ENCODE measurements around the gene ZNF121. TPM values are rescaled to one million over a fixed set of nuclear protein-coding genes. Genes with fewer than 3 reads are reported as not detected.
"Not testable (repeated sequence)": the region's sequence is repeated elsewhere in the genome, so short reads cannot be mapped to it uniquely, and the experiment has no call there.

The ZNF121 gene
- total and polyA plus RNA-seq, 8 donors, result 5.4 to 17.4 (median 10.5) TPM

DNA sequence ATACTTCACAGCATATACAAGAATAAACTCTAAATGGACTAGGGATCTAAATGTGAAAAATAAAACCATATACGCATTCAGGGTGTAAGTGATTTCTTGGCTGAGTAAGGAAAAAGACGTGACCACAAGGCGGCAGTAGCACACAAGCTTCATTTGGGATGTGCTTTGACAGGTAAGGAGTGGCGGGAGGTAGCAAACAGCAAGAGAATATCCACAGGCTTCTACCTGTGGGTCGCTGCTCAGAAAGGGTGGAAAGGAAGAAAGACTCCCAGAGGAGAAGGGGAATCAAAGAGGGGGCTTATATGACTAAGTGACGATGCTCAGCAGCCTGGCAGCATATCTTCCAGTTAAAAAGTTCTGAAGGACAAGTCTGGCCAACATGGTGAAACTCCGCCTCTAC, 2.5 kb upstream of the ZNF121 start:
- FAIRE-seq (no peak), ATAC-seq (peak in 2 of 4 donors; percentile 50 to 57), DNase-seq (peak in 5 of 6 donors; percentile 25 to 67 (median 45))
- Histone ChIP-seq H3K27me3 (no peaks in the 10 kb centered on the region), H3K36me3 (no peaks in the 10 kb centered on the region), H3K9me3 (no peaks in the 10 kb centered on the region), H3K27ac (no peak overlapping the region), H3K4me1 (peaks cover 0 to 2% (median 0%) of the 10 kb centered on the region in 3 donors), H3K4me3 (no peak overlapping the region)
- intact Hi-C loops (cut with DNase I), result no loop called here
- 16 to 18% methylated on average over 7 of the region's 7 CpGs for WGBS, 2 donors
- TF ChIP-seq, protein P1, sequence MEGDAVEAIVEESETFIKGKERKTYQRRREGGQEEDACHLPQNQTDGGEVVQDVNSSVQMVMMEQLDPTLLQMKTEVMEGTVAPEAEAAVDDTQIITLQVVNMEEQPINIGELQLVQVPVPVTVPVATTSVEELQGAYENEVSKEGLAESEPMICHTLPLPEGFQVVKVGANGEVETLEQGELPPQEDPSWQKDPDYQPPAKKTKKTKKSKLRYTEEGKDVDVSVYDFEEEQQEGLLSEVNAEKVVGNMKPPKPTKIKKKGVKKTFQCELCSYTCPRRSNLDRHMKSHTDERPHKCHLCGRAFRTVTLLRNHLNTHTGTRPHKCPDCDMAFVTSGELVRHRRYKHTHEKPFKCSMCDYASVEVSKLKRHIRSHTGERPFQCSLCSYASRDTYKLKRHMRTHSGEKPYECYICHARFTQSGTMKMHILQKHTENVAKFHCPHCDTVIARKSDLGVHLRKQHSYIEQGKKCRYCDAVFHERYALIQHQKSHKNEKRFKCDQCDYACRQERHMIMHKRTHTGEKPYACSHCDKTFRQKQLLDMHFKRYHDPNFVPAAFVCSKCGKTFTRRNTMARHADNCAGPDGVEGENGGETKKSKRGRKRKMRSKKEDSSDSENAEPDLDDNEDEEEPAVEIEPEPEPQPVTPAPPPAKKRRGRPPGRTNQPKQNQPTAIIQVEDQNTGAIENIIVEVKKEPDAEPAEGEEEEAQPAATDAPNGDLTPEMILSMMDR (IDR thresholded peaks at IDR 0.05), result peak in 3 of 4 donors; percentile 17 to 38 (median 18)

DNA sequence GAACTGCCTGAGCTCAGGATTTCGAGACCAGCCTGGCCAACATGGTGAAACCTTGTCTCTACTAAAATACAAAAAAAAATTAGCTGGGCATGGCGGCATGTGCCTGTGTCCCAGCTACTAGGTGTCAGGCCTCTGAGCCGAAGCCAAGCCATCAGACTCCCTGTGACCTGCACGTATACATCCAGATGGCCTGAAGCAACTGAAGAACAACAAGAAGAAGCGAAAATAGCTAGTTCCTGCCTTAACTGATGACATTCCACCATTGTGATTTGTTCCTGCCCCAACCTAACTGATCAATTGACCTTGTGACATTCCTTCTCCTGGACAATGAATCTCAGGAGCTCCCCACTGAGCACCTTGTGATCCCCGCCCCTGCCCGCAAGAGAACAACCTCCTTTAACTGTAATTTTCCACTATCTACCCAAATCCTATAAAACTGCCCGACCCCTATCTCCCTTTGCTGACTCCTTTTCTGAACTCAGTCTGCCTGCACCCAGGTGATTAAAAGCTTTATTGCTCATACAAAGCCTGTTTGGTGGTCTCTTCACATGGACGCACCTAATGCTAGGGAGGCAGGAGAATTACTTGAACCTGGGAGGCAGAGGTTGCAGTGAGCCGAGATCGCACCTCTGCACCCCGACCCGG, 2.1 kb downstream of the ZNF121 start:
- 88 to 90% methylated on average over 13 of the region's 13 CpGs for WGBS, 2 donors
- H3K27ac ChIP-seq; FAIRE-seq; H3K4me3 ChIP-seq; intact Hi-C loops (cut with DNase I); ATAC-seq; DNase-seq; H3K4me1 ChIP-seq; H3K9me3 ChIP-seq; H3K27me3 ChIP-seq; H3K36me3 ChIP-seq: not testable (repeated sequence)

DNA sequence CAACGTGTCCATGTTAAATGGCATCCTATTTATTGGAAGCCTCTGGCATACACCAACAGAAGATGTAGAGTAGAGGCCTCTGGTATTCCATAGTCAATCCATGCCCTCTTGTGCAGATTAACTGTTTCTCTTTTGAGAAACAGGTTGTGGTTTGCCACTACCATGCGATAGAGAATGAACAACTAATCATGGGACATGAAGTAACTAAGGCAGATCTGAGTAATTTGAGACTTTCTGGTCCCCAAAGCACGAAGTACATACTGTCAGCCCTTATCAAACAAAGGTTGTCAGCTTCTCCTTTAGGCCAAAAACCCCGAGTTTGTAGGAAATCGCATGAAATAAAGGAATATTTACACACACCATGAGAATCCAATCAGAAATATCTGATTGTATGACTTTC, 3.6 kb downstream of the ZNF121 start:
- Histone ChIP-seq H3K27me3 (no peaks in the 10 kb centered on the region), H3K36me3 (peaks cover 0 to 5% (median 0%) of the 10 kb centered on the region in 3 donors), H3K4me1 (peaks cover 0 to 2% (median 0%) of the 10 kb centered on the region in 3 donors), H3K4me3 (no peak overlapping the region), H3K27ac (no peak overlapping the region), H3K9me3 (no peaks in the 10 kb centered on the region)
- DNase-seq, result no peak
- WGBS, 2 donors, result 87 to 88% methylated on average over 5 of the region's 5 CpGs
- TF ChIP-seq, protein P1 (IDR thresholded peaks at IDR 0.05), result no peak
- intact Hi-C loops (cut with DNase I), result no loop called here
- no peak for ATAC-seq
- no peak for FAIRE-seq

DNA sequence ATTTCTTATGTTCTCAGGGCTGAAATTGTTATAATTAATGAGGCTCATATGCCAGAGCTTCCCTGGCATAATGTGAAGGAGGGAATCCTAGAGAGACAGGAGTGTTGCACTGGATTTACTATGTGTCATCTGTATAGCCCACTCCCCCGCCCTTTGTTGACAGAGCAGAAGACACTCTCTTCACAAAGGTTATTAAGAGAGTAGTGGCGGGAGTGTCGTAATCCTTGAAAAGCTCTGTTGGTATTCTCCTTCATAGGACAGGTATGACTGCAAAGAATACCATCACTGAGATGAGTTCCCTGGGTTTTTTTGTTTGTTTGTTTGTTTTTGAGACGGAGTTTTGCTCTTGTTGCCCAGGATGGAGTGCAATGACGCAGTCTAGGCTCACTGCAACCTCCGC, 14.0 kb downstream of the ZNF121 start:
- Histone ChIP-seq H3K4me3 (no peak overlapping the region), H3K4me1 (no peaks in the 10 kb centered on the region), H3K36me3 (peaks cover 22 to 39% (median 29%) of the 10 kb centered on the region in 3 donors), H3K9me3 (peaks cover 0 to 4% (median 1%) of the 10 kb centered on the region in 4 donors), H3K27ac (no peak overlapping the region), H3K27me3 (no peaks in the 10 kb centered on the region)
- FAIRE-seq, result no peak
- no peak for DNase-seq
- no peak for ATAC-seq
- TF ChIP-seq, protein P1 (IDR thresholded peaks at IDR 0.05), result no peak
- intact Hi-C loops (cut with DNase I), result no loop called here
- WGBS, 2 donors, result 97 to 98% methylated on average over 6 of the region's 6 CpGs

DNA sequence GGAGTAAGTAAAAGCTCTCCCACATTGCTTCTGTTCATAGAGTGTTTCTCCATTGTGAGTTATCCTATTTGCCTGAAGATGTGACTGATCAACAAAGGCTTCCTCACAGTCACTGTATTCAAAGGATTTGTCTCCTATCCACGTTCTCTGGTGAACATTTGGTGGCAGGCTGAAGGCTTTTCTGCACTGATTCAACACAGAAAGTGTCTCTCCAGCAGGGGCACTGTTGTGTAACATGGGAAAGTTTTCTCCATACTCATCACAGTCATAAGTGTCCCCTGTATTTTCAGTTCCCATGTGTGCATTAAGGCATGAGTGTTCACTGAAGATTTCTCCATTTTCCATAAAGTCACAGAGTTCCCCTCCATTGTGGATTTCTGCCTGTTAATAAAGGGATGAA, 17.6 kb downstream of the ZNF121 start:
- FAIRE-seq, result no peak
- H3K36me3 ChIP-seq, result peaks cover 22 to 66% (median 29%) of the 10 kb centered on the region in 3 donors
- TF ChIP-seq, protein P1 (IDR thresholded peaks at IDR 0.05), result no peak

More for the DNA sequence above, 17.6 kb downstream of the ZNF121 start:
- DNase-seq (no peak), ATAC-seq (no peak)
- H3K9me3 ChIP-seq, result peaks cover 0 to 10% (median 6%) of the 10 kb centered on the region in 4 donors
- intact Hi-C loops (cut with DNase I), result loop anchor here in 1 of 3 donors (10.0 kb wide), 1 partner anchor 212 kb away; no protein-coding TSS in a partner anchor
- 98 to 100% methylated on average over 1 of the region's 1 CpG for WGBS, 2 donors
- H3K4me1 ChIP-seq, result no peaks in the 10 kb centered on the region
- no peaks in the 10 kb centered on the region for H3K27me3 ChIP-seq
- H3K27ac ChIP-seq, result no peak overlapping the region
- H3K4me3 ChIP-seq, result no peak overlapping the region
